Natural killer cell treated with Interleukin-12 subunit alpha and Interleukin-12 subunit beta and Interleukin-15 and Interleukin-18, amount 100 ng/mL, for 72 hours (primary cell): Measurements from ENCODE around the gene ANKRD12. TPM values are rescaled to one million over a fixed set of nuclear protein-coding genes. Genes with fewer than 3 reads are reported as not detected.
A peak's percentile ranks its signal among the peaks of the same experiment; 100 is the strongest.

Experiments used
- ATAC-seq, 2 donors: fragments of 150-1000 bp; cut with Tn5 transposase in 1 of 2; sonication (Bioruptor Pico), chemical (Tn5 transposase) in 1 of 2; 2 replicates each; pipeline ENCODE4 v1.10.0; 2021
- DNase-seq: peaks from one replicate; pipeline ENCODE4 v3.0.0; 2022; ENCODE audit warnings: low spot score
- H3K27ac Mint-ChIP-seq, 2 donors: 1 replicate in 1 of 2; 2 replicates in 1 of 2; pipeline ENCODE4 v1.8.0; 2022; ENCODE audit warnings: mixed read lengths in 2 of 2, mild to moderate bottlenecking in 1 of 2, moderate library complexity in 1 of 2
- H3K27me3 Mint-ChIP-seq, 2 donors: 1 replicate in 1 of 2; 2 replicates in 1 of 2; pipeline ENCODE4 v1.8.0; 2022; ENCODE audit warnings: mixed read lengths in 2 of 2
- H3K36me3 Mint-ChIP-seq: one replicate; pipeline ENCODE4 v1.8.0; 2022; ENCODE audit warnings: mixed read lengths
- H3K4me1 Mint-ChIP-seq, 2 donors: 1 replicate in 1 of 2; 2 replicates in 1 of 2; pipeline ENCODE4 v1.8.0; 2022; ENCODE audit warnings: low read depth in 2 of 2, mixed read lengths in 2 of 2, mild to moderate bottlenecking in 1 of 2
- H3K4me3 Mint-ChIP-seq: one replicate; pipeline ENCODE4 v1.8.0; 2022; ENCODE audit warnings: mixed read lengths
- H3K9me3 Mint-ChIP-seq: 2 replicates; pipeline ENCODE4 v1.8.0; 2022; ENCODE audit warnings: mixed read lengths
- total RNA-seq, 2 donors: library from RNA; stranded (reverse); gene quantifications; one replicate each; pipeline ENCODE4 v1.2.3, GENCODE V29; 2022

The ANKRD12 gene
- total RNA-seq, 2 donors from 2014 or later = 133 to 174 TPM

DNA sequence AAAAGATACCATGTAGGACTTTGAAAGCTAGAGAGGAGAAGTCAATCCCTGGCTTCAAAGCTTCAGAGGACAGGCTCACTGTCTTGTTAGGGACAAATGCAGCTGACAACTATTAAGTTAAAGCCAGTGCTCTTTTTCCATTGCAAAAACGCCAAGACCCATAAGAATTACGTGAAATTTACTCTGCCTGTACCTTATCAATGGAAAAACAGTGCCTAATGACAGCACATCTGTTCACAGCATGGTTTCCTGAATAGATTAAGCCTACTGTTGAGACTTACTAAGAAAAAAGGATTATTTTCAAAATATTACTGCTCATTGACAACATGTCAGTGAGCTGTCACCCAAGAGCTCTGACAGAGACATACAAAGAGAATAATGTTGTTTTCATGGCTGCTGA, 52.9 kb downstream of the ANKRD12 start:
- H3K27ac Mint-ChIP-seq = peak overlapping the region in 1 of 2 donors; percentile 28
- ATAC-seq (no peak), DNase-seq (no peak)
- H3K4me3 Mint-ChIP-seq = no peak overlapping the region
- H3K36me3 Mint-ChIP-seq = peaks cover 46% of the 10 kb centered on the region
- H3K9me3 Mint-ChIP-seq = no peaks in the 10 kb centered on the region
- peaks cover 33 to 44% of the 10 kb centered on the region in 2 donors for H3K4me1 Mint-ChIP-seq
- no peaks in the 10 kb centered on the region for H3K27me3 Mint-ChIP-seq

DNA sequence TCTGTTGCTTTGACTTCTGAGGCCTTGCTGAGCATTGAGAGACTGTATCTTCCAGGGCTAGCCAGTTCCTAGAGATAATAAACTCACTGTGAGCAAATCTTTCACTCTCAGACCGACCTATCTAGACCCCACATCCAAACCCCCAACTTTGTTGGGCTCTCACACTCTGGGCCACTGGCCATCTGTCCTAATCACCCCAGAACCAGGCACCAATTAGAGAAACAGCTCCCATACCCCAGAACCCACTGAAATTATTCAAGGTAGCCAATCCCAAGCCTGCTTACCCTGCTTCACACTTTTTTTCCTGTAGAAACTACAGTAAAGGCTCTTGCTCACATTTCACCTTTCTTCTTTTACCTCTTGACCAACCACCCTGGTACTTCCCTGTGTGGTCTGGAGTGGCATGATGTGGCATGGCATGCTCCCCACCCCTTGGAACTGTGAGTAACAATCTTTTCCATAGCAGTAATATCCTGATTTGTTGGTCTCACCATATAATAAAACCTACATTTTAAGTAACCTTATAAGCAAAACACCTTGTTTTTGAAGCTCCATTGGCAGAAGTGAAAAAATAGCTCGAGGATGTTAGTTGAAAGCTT, 55.2 kb downstream of the ANKRD12 start:
- Mint-ChIP-seq H3K27me3 (no peaks in the 10 kb centered on the region), H3K4me3 (no peak overlapping the region), H3K4me1 (peaks cover 25 to 40% of the 10 kb centered on the region in 2 donors), H3K27ac (no peak overlapping the region), H3K36me3 (peaks cover 47% of the 10 kb centered on the region), H3K9me3 (no peaks in the 10 kb centered on the region)
- DNase-seq = no peak
- ATAC-seq = no peak

DNA sequence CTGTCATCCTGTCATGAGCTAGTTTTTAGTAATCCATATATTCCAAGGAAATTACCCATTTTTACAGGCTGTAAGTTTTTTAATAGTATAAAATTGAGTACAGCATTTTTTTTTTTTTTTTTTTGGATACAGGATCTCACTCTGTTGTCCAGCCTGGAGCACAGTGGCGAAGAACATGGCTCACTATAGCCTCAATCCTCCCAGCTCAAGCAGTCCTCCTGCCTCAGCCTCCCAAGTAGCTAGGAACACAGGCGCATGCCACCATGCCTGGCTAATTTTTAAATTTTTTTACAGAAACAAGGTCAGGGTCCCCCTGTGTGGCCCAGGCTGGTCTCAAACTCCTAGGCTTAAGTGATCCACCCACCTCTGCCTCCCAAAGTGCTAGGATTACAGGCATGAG, 56.5 kb downstream of the ANKRD12 start:
- no peak for DNase-seq
- no peak overlapping the region for H3K4me3 Mint-ChIP-seq
- peak overlapping the region; percentile 23 to 78 for H3K27ac Mint-ChIP-seq
- H3K9me3 Mint-ChIP-seq = no peaks in the 10 kb centered on the region
- no peaks in the 10 kb centered on the region for H3K27me3 Mint-ChIP-seq
- peaks cover 25 to 40% of the 10 kb centered on the region in 2 donors for H3K4me1 Mint-ChIP-seq
- H3K36me3 Mint-ChIP-seq = peaks cover 47% of the 10 kb centered on the region
- no peak for ATAC-seq

DNA sequence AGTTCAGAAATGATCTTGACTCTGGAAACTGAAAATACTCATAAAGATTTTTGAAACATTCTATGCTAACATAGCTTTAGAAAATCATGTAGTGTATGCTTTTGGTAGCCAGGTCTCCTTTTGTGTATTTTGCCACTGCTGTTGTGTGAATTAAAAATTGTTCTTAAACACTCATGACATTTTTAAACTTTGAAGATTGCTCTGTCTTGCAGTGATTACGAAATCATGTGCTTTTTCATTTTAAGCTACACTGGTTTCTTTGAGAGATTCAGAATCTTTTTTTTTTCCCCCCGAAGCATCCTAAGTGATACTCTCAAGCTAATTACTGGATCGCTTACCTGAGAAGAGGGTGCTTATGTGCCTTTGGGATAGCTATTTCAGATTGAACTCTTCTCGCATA, 60.0 kb downstream of the ANKRD12 start:
- peaks cover 36% of the 10 kb centered on the region for H3K36me3 Mint-ChIP-seq
- DNase-seq (no peak), ATAC-seq (no peak)
- H3K4me3 Mint-ChIP-seq = peak overlapping the region; percentile 48
- H3K27ac Mint-ChIP-seq = peak overlapping the region; percentile 16 to 52
- no peaks in the 10 kb centered on the region for H3K27me3 Mint-ChIP-seq
- peaks cover 24 to 34% of the 10 kb centered on the region in 2 donors for H3K4me1 Mint-ChIP-seq
- no peaks in the 10 kb centered on the region for H3K9me3 Mint-ChIP-seq

DNA sequence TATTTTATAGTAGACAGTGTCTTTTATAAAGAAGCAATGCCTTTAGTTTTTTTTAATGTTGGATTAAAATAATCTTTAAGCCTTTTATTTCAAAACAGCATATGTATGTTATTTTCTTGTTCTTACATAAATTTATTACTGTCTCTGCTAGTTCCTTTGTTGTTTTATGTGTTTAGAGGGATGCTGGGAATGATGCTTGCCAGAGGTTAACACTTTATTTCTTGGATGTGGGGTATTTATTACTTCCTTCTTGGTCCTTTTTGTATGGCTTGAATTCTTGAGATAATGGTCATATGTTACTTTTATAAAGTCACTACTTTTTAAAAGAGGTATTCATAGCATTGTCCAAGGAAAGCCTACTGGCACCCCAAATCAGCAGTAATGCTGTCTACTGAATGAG, 63.1 kb downstream of the ANKRD12 start:
- peaks cover 17% of the 10 kb centered on the region for H3K36me3 Mint-ChIP-seq
- H3K4me3 Mint-ChIP-seq = no peak overlapping the region
- H3K4me1 Mint-ChIP-seq = peaks cover 10 to 19% of the 10 kb centered on the region in 2 donors
- peak overlapping the region in 1 of 2 donors; percentile 20 for H3K27ac Mint-ChIP-seq
- H3K27me3 Mint-ChIP-seq = no peaks in the 10 kb centered on the region
- ATAC-seq = no peak
- no peak for DNase-seq
- H3K9me3 Mint-ChIP-seq = no peaks in the 10 kb centered on the region

DNA sequence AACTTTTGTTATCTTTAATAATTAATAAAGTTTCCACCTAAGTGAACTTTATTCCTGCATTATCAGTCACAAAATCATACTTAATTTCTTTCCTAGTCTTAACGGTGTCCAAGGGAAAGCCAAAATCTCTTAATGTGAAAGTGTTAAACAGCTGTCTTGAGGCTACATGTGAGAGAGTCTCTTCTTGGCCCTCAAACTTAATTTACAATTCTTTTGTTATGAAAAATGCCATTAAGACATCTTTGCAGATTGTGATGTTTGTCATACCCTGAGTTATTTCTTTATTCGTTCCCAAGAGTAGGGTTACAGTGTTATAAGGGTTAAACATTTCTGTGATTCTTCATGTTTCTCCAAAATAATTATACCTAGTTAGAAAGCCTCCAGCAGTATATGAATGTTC, 64.6 kb downstream of the ANKRD12 start:
- Mint-ChIP-seq H3K4me3 (no peak overlapping the region), H3K36me3 (peaks cover 9% of the 10 kb centered on the region), H3K27me3 (no peaks in the 10 kb centered on the region)

DNA sequence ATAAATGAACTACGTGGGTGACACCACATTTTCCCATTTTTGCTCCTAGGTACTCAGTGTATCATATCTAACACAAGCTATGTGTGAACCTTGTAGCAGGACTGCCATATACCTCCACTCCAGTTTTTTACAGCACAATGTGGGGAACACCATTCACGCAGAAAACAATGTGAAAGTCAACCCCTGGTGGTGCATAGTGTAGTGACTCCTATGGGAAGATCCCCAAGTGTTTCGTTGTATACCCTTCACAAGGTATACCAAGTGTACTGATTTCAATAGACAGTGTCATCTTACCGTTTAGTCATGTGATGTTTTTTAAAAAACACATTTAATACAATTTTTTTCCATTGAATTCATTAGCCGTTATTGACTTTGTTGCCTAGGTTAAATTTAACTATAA, 68.1 kb downstream of the ANKRD12 start:
- peaks cover 4% of the 10 kb centered on the region for H3K36me3 Mint-ChIP-seq

More for the DNA sequence above, 64.6 kb downstream of the ANKRD12 start:
- ATAC-seq (no peak), DNase-seq (no peak)
- Mint-ChIP-seq H3K9me3 (no peaks in the 10 kb centered on the region), H3K4me1 (peaks cover 6 to 16% of the 10 kb centered on the region in 2 donors), H3K27ac (peak overlapping the region; percentile 8 to 48)

DNA sequence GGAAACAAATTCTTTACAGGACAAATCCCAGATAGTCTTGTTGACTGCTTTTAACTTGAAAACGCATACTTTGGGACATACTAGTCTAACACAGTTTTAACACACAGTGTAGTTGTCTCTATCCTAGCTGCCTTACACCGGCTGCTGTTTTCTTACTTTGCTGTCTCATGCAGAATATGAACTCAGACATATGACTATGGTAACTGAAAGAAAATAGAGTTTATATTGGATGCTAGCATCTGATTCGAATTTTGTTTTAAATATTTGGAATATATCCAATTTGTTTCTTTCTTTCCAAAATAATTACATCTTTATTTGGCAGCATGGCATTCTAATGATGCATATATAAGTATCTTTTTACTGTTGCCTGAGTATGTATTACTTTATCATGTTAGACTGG, 69.8 kb downstream of the ANKRD12 start:
- no peak for ATAC-seq
- no peak overlapping the region for H3K27ac Mint-ChIP-seq
- no peaks in the 10 kb centered on the region for H3K9me3 Mint-ChIP-seq
- peaks cover 5% of the 10 kb centered on the region for H3K36me3 Mint-ChIP-seq
- no peaks in the 10 kb centered on the region for H3K27me3 Mint-ChIP-seq
- no peak overlapping the region for H3K4me3 Mint-ChIP-seq
- DNase-seq = no peak
- peaks cover 2 to 15% of the 10 kb centered on the region in 2 donors for H3K4me1 Mint-ChIP-seq

More for the DNA sequence above, 68.1 kb downstream of the ANKRD12 start:
- peaks cover 3 to 16% of the 10 kb centered on the region in 2 donors for H3K4me1 Mint-ChIP-seq
- no peak overlapping the region for H3K27ac Mint-ChIP-seq
- no peak overlapping the region for H3K4me3 Mint-ChIP-seq
- H3K27me3 Mint-ChIP-seq = no peaks in the 10 kb centered on the region
- ATAC-seq (no peak), DNase-seq (no peak)
- H3K9me3 Mint-ChIP-seq = no peaks in the 10 kb centered on the region

DNA sequence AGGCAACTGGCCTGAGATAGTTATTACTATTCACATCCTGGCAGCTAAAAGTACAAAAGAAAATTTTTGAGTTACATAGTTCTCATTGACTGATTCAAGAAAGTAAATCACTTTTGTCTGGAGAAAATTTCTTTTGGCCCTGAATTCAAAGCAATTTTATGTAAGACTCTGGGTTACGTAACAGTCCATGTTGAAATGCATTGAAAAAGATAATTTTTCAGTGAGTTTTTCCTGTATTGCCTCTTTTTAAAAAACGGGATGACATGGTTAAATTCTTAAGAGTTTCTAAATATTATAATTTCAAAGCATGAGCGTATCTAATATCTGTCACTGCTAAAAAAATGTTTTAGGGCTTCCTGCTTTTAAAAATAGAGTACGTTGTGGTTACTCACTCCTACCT, 72.7 kb downstream of the ANKRD12 start:
- no peak overlapping the region for H3K4me3 Mint-ChIP-seq
- H3K27ac Mint-ChIP-seq = peak overlapping the region in 1 of 2 donors; percentile 35

DNA sequence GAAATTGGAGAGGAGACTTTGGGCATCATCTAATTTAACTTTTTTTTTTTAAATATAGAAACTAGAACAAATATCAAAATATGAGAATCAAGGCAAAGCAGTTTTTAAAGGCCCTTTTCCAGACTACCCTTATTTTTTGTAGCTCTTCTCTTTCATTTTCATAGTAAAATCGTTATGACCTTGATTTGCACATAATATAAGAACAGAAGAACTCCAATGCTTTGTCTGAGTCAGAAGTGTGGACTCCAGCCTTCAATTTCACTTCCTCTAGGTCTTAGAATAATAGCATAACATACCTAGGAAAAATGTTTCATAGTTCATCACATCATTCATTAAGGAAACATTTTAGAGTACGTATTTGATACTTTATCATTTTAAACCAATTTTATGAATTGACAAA, 74.4 kb downstream of the ANKRD12 start:
- Mint-ChIP-seq H3K27ac (peak overlapping the region; percentile 70 to 83), H3K4me1 (peaks cover 16 to 32% of the 10 kb centered on the region in 2 donors), H3K9me3 (no peaks in the 10 kb centered on the region), H3K4me3 (peak overlapping the region; percentile 62), H3K36me3 (peaks cover 35% of the 10 kb centered on the region), H3K27me3 (no peaks in the 10 kb centered on the region)
- DNase-seq (no peak), ATAC-seq (peak in 1 of 2 donors; percentile 66)

More for the DNA sequence above, 72.7 kb downstream of the ANKRD12 start:
- H3K4me1 Mint-ChIP-seq = peaks cover 8 to 27% of the 10 kb centered on the region in 2 donors
- no peaks in the 10 kb centered on the region for H3K9me3 Mint-ChIP-seq
- ATAC-seq (no peak), DNase-seq (no peak)
- H3K36me3 Mint-ChIP-seq = peaks cover 21% of the 10 kb centered on the region
- no peaks in the 10 kb centered on the region for H3K27me3 Mint-ChIP-seq

DNA sequence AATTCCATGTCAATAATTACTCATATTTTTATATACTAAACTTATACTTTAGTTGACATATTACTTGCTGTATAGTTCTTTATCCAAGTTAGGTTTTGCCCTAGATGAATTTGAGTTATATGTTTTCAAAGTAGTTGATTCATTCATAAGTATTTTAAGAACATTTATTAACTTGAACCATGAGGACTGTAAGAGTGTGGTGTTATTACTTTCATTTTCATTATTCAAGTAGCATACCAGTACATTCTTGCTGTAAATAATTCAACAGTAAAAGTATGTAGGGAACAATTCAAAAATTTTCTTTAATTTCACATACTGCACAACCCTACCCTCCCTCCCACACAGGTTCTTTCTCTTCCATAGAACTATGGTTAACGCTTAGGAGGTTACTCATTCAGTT, 75.4 kb downstream of the ANKRD12 start:
- Mint-ChIP-seq H3K36me3 (peaks cover 35% of the 10 kb centered on the region), H3K4me1 (peaks cover 16 to 32% of the 10 kb centered on the region in 2 donors), H3K27ac (peak overlapping the region; percentile 70 to 87), H3K9me3 (no peaks in the 10 kb centered on the region), H3K4me3 (peak overlapping the region; percentile 62), H3K27me3 (no peaks in the 10 kb centered on the region)
- DNase-seq (no peak), ATAC-seq (peak in 1 of 2 donors; percentile 31)

DNA sequence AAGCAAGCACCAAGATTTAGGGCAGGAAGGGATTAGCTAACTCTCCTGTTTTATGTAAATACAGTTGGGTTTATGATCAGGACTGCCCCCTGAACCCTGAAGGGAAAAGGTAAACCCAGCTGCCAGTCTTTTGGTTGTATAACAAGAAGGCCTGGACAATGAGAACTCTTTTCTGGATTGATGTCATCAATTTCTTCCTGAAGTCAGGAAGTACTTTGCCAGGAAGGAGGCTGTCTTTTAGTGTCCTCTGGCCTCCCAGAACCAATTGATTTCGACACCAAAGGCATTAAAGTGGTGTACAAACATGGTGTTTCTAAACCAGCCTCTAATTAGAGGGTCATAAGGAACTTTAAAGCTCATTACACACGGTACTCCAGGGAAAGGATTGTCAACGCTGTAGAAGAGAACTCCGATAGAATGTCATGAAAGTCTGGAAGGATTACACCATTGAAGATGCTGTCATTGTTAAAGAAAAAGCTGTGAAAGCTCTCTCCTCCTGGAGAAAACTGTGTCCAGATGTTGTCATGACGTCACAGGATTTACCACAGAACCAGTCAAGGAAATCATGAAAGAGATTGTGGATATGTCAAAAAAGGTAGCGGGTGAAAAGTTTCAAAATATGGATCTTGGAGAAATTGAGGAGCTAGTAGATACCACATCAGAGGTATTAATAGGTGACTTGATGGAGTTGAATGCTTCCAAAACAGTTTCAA, 78.8 kb downstream of the ANKRD12 start:
- no peak overlapping the region for H3K4me3 Mint-ChIP-seq
- H3K36me3 Mint-ChIP-seq = peaks cover 54% of the 10 kb centered on the region
- H3K27ac Mint-ChIP-seq = peak overlapping the region; percentile 64
- peaks cover 22 to 35% of the 10 kb centered on the region in 2 donors for H3K4me1 Mint-ChIP-seq
- H3K9me3 Mint-ChIP-seq = no peaks in the 10 kb centered on the region
- ATAC-seq = no peak
- no peaks in the 10 kb centered on the region for H3K27me3 Mint-ChIP-seq
- no peak for DNase-seq

DNA sequence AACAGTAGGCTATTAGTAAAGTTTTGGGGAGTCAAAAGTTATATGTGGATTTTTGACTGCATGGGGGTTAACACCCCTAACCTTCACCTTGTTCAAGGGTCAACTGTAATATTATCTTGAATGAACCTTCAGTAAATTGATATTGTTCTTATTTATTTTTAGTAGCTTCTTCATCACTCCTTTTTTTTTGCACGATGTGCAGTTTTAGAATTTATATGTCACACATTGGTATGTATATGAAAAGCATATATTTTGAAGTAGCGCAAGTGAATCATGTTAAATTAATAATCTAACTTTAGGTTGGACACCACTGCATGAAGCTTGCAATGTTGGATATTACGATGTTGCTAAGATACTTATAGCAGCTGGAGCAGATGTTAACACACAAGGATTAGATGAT, 79.9 kb downstream of the ANKRD12 start:
- H3K27ac Mint-ChIP-seq = peak overlapping the region; percentile 0 to 64
- no peak overlapping the region for H3K4me3 Mint-ChIP-seq
- H3K36me3 Mint-ChIP-seq = peaks cover 59% of the 10 kb centered on the region
- H3K4me1 Mint-ChIP-seq = peaks cover 28 to 40% of the 10 kb centered on the region in 2 donors
- H3K27me3 Mint-ChIP-seq = no peaks in the 10 kb centered on the region
- ATAC-seq (no peak), DNase-seq (no peak)
- no peaks in the 10 kb centered on the region for H3K9me3 Mint-ChIP-seq

DNA sequence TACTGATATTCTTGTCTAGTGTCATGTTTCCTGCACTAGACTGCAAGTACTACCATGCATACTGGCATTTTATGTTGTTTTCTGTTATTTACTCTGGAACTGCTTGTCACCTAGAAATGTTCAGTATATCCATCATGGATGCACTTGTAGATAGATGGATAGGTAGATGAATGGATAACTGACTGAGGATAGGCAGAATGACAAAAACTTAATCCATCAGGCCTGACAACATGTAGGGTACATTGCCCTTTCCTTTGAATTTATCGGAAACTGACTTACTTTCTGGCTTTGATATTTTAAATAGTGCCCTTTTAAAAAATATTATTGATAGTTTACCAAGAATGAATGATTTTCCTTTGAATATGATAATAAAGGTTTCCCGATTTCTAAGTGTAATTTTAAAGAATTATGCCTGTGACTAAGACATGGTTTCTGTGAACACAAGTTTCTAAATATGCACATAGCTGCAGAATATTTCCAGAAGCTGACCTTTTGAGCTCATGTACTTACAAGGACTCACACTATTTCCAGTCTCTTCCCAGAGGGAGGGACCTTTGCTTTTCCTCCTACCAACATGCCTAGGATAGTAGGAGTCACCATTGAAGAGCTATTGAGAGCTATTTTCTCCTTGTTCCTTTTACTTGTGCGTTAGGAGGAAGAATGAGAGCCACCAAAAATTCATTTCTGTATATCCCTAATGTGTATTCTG, 81.3 kb downstream of the ANKRD12 start:
- Mint-ChIP-seq H3K27me3 (no peaks in the 10 kb centered on the region), H3K27ac (no peak overlapping the region), H3K4me1 (peaks cover 30 to 39% of the 10 kb centered on the region in 2 donors), H3K36me3 (peaks cover 59% of the 10 kb centered on the region), H3K4me3 (no peak overlapping the region), H3K9me3 (no peaks in the 10 kb centered on the region)
- ATAC-seq = no peak
- no peak for DNase-seq
